A549 (cell line): ENCODE measurements around the gene CLCN3. TPM values are rescaled to one million over a fixed set of nuclear protein-coding genes. Genes with fewer than 3 reads are reported as not detected.
"Not testable (repeated sequence)": the region's sequence is repeated elsewhere in the genome, so short reads cannot be mapped to it uniquely, and the experiment has no call there.

Source experiments
- ATAC-seq, 2 experiments: fragments of 200-7000 bp in 1 of 2; fragments of >200 bp in 1 of 2; cut with Nextera tagmentation in 1 of 2; cut with Tn5 transposase in 1 of 2; 3 replicates each; pipeline versions ENCODE4 v1.8.0 to v1.9.1; 2018 to 2020; ENCODE audit warnings: mild to moderate bottlenecking in 1 of 2, moderate library complexity in 1 of 2
- CTCF ChIA-PET: fragments of 300-600 bp; sonication (Branson Sonifier 250); formaldehyde crosslinking; extraction: SDS; loops from one replicate; lab custom pipeline; 2021; ENCODE audit warnings: antibody characterized with exemption, inconsistent platforms; lab: Yijun Ruan, JAX
- POLR2A ChIA-PET: fragments of 350-600 bp; formaldehyde crosslinking; extraction: SDS; loops from one replicate; lab custom pipeline; 2021; ENCODE audit warnings: antibody characterized with exemption, inconsistent platforms; lab: Yijun Ruan, JAX
- DNase-seq, 2 experiments: peaks; one replicate each; pipeline versions ENCODE4 v3.0.0 to v3.0.0-alpha.2; 2011 to 2016; ENCODE audit warnings: low read depth in 1 of 2, low spot score in 1 of 2
- FAIRE-seq: peaks from 2 replicates; lab custom pipeline; 2011; peaks lifted over from hg19 to GRCh38; lab: Jason Lieb, UNC
- H3K27ac ChIP-seq, 2 experiments: fragments of >200 bp; sonication (Bioruptor Twin); formaldehyde crosslinking; 3 replicates each; pipeline ENCODE4 v1.5.1; 2016 to 2017
- H3K4me1 ChIP-seq: fragments of >200 bp; sonication (Bioruptor Twin); formaldehyde crosslinking; 3 replicates; pipeline ENCODE4 v1.6.1; 2016
- H3K4me2 ChIP-seq: fragments of >200 bp; sonication (Bioruptor Twin); formaldehyde crosslinking; 3 replicates; pipeline ENCODE4 v1.6.1; 2016
- H3K4me3 ChIP-seq: fragments of >200 bp; sonication (Bioruptor Twin); formaldehyde crosslinking; 3 replicates; pipeline ENCODE4 v1.5.1; 2016
- H3K9me3 ChIP-seq: fragments of >200 bp; sonication (Bioruptor Twin); formaldehyde crosslinking; 3 replicates; pipeline ENCODE4 v1.6.1; 2016
- BCL3 ChIP-seq: fragments of >200 bp; sonication (Bioruptor Twin); formaldehyde crosslinking; IDR thresholded peaks from 3 replicates; pipeline ENCODE4 v1.6.1; 2016
- CBX8 ChIP-seq: fragments of 200-600 bp; sonication (generic); IDR thresholded peaks from 2 replicates; pipeline ENCODE4 v1.6.1; 2016
- CHD4 ChIP-seq: fragments of 200-600 bp; sonication (generic); IDR thresholded peaks from 2 replicates; pipeline ENCODE4 v1.6.1; 2016; ENCODE audit warnings: antibody characterized with exemption, mild to moderate bottlenecking, borderline replicate concordance
- CTCF ChIP-seq: fragments of >200 bp; sonication (Bioruptor Twin); formaldehyde crosslinking; IDR thresholded peaks from 3 replicates; pipeline ENCODE4 v1.5.1; 2016
- EHF ChIP-seq: fragments of 250-450 bp; sonication (Bioruptor Pico); IDR thresholded peaks from 2 replicates; pipeline ENCODE4 v1.5.0; 2020; ENCODE audit warnings: mild to moderate bottlenecking
- EP300 ChIP-seq, 2 experiments: fragments of >200 bp; sonication (Bioruptor Twin); formaldehyde crosslinking; IDR thresholded peaks; 2 replicates in 1 of 2; 3 replicates in 1 of 2; pipeline ENCODE4 v1.6.1; 2016 to 2017
- FOSB ChIP-seq: fragments of 250-450 bp; sonication (Bioruptor Pico); IDR thresholded peaks from 2 replicates; pipeline ENCODE4 v1.5.0; 2020; ENCODE audit warnings: mild to moderate bottlenecking, moderate library complexity
- FOSL2 ChIP-seq, 2 experiments: fragments of 450-650 bp in 1 of 2; fragments of >200 bp in 1 of 2; sonication (Bioruptor Twin) in 1 of 2; formaldehyde crosslinking; IDR thresholded peaks; 2 replicates each; pipeline versions ENCODE4 v1.5.0 to v1.6.1; 2016 to 2020; ENCODE audit warnings: mild to moderate bottlenecking in 1 of 2, moderate library complexity in 1 of 2
- HDAC2 ChIP-seq: fragments of 200-600 bp; sonication (generic); IDR thresholded peaks from 2 replicates; pipeline ENCODE4 v1.6.1; 2016
- HMGXB4 ChIP-seq: fragments of 250-450 bp; sonication (Bioruptor Pico); IDR thresholded peaks from 2 replicates; pipeline ENCODE4 v1.5.0; 2021; ENCODE audit warnings: mild to moderate bottlenecking, moderate library complexity, borderline replicate concordance
- HOXA7 ChIP-seq: fragments of 250-450 bp; sonication (Bioruptor Pico); IDR thresholded peaks from 2 replicates; pipeline ENCODE4 v1.5.0; 2020; ENCODE audit warnings: mild to moderate bottlenecking, moderate library complexity
- HOXB13 ChIP-seq: fragments of 250-450 bp; sonication (Bioruptor Pico); IDR thresholded peaks from 2 replicates; pipeline ENCODE4 v1.5.0; 2020; ENCODE audit warnings: low read depth, mild to moderate bottlenecking, moderate library complexity
- JUN ChIP-seq, 2 experiments: fragments of >200 bp; sonication (Bioruptor Twin); formaldehyde crosslinking; IDR thresholded peaks; 2 replicates in 1 of 2; 3 replicates in 1 of 2; pipeline ENCODE4 v1.6.1; 2016 to 2017
- MAZ ChIP-seq: fragments of 150-350 bp; IDR thresholded peaks from 2 replicates; pipeline ENCODE4 v1.6.1; 2014; ENCODE audit warnings: antibody characterized with exemption, low read depth, low read length, borderline replicate concordance
- MYC ChIP-seq: IDR thresholded peaks from 2 replicates; pipeline ENCODE4 v1.6.1; 2012; ENCODE audit warnings: mild to moderate bottlenecking, inconsistent platforms, low read length, improper control_type of control experiment, borderline replicate concordance
- NR3C1 ChIP-seq: fragments of >200 bp; sonication (Bioruptor Twin); formaldehyde crosslinking; IDR thresholded peaks from 3 replicates; pipeline ENCODE4 v1.6.1; 2017
- RFX5 ChIP-seq: fragments of 450-650 bp; IDR thresholded peaks from 2 replicates; pipeline ENCODE4 v1.7.1; 2014; ENCODE audit warnings: antibody characterized with exemption, mild to moderate bottlenecking, moderate library complexity
- TFCP2L1 ChIP-seq: fragments of 250-450 bp; sonication (Bioruptor Pico); IDR thresholded peaks from 2 replicates; pipeline ENCODE4 v1.5.0; 2021; ENCODE audit warnings: mild to moderate bottlenecking
- TP53 ChIP-seq: fragments of 250-450 bp; sonication (Bioruptor Pico); IDR thresholded peaks from 2 replicates; pipeline ENCODE4 v1.5.0; 2021; ENCODE audit warnings: mild to moderate bottlenecking, moderate library complexity
- USF2 ChIP-seq: fragments of 450-650 bp; IDR thresholded peaks from 2 replicates; pipeline ENCODE4 v1.6.1; 2014; ENCODE audit warnings: antibody characterized with exemption
- WGBS: methylation state at CpG from one replicate; pipeline ENCODE4 v1.1.6; 2017; ENCODE audit errors: missing lambda C conversion rate; 5-methylcytosine and 5-hydroxymethylcytosine counted together
- polyA plus RNA-seq, 4 experiments: library from polyadenylated mRNA; depleted of rRNA in 3 of 4; stranded (reverse); fragments of >200 nt; fragmentation: RNase III in 1 of 4; extraction: RNeasy Plus Mini Kit Qiagen cat#74134 plus additional on column Dnase treatment in 1 of 4; gene quantifications; 2 replicates in 3 of 4; 3 replicates in 1 of 4; pipeline ENCODE4 v1.2.3, GENCODE V29; 2011 to 2017

The CLCN3 gene
- polyA plus RNA-seq, 2 of the 4 experiments (the other 2 are of a cell fraction), result 18.8 to 53.6 TPM

- Histone ChIP-seq H3K4me1 (no peaks in the 10 kb centered on the region), H3K4me3 (no peak overlapping the region), H3K4me2 (no peak overlapping the region), H3K27ac (no peak overlapping the region)
- CTCF ChIA-PET, result no interaction called here
- no peak for FAIRE-seq
- POLR2A ChIA-PET, result no interaction called here
- ATAC-seq, result no peak
- DNase-seq, result no peak
- TF ChIP-seq NR3C1 (no peak), CTCF (no peak), TP53 (no peak)
- TF ChIP-seq, all 56 proteins: peak for 0
- H3K9me3 ChIP-seq, result no peaks in the 10 kb centered on the region
Measured at GRCh38 chr4:169727616-169728015, 107.2 kb downstream of the CLCN3 start.

- POLR2A ChIA-PET, result no interaction called here
- CTCF ChIA-PET, result interaction anchor here (1.9 kb wide), 1 partner anchor 118 kb away, joined by 4 read pairs; the partner anchor contains the start of gene NEK1
Measured at GRCh38 chr4:169730564-169730963, 110.2 kb downstream of the CLCN3 start.

GRCh38 chr4:169738604-169739003, 118.2 kb downstream of the CLCN3 start:
- H3K9me3 ChIP-seq, H3K4me2 ChIP-seq, H3K4me1 ChIP-seq, H3K4me3 ChIP-seq, POLR2A ChIA-PET, ATAC-seq, CTCF ChIA-PET, FAIRE-seq, H3K27ac ChIP-seq, DNase-seq: not testable (repeated sequence)

More at GRCh38 chr4:169730564-169730963, 110.2 kb downstream of the CLCN3 start:
- Histone ChIP-seq H3K4me1 (no peaks in the 10 kb centered on the region), H3K27ac (no peak overlapping the region), H3K4me3 (no peak overlapping the region), H3K9me3 (no peaks in the 10 kb centered on the region), H3K4me2 (no peak overlapping the region)
- FAIRE-seq (no peak), ATAC-seq (no peak), DNase-seq (no peak)
- WGBS, result 79% methylated on average over 4 of the region's 5 CpGs
- no peak for TF ChIP-seq CTCF
- TF ChIP-seq HOXA7 (CRISPR knock-in tag), result no peak
- TF ChIP-seq NR3C1, result no peak
- TF ChIP-seq EHF (CRISPR knock-in tag), result no peak
- no peak for TF ChIP-seq FOSL2 (IDR thresholded peaks at IDR 0.05)
- TF ChIP-seq FOSL2 (CRISPR knock-in tag; IDR thresholded peaks at IDR 0.05), result no peak
- TF ChIP-seq RFX5, result no peak
- TF ChIP-seq MAZ, result no peak
- no peak for TF ChIP-seq BCL3
- TF ChIP-seq HDAC2, result no peak
- no peak for TF ChIP-seq FOSB (CRISPR knock-in tag)
- no peak for TF ChIP-seq USF2
- no peak for TF ChIP-seq TFCP2L1 (CRISPR knock-in tag)
- no peak for TF ChIP-seq EP300 (IDR thresholded peaks at IDR 0.05)
- no peak for TF ChIP-seq JUN (IDR thresholded peaks at IDR 0.05)
- no peak for TF ChIP-seq HOXB13 (CRISPR knock-in tag)
- no peak for TF ChIP-seq CHD4
- no peak for TF ChIP-seq MYC
- TF ChIP-seq HMGXB4 (CRISPR knock-in tag), result no peak
- no peak for TF ChIP-seq CBX8
